K562 (cell line): ENCODE measurements around the gene SPEM1. TPM values are rescaled to one million over a fixed set of nuclear protein-coding genes. Genes with fewer than 3 reads are reported as not detected.

Experiments used
- CBX1 ChIP-seq: sonication (generic); IDR thresholded peaks from 2 replicates; pipeline ENCODE4 v1.6.1; 2016; ENCODE audit warnings: antibody characterized with exemption, low read depth, mild to moderate bottlenecking
- ESRRA ChIP-seq: fragments of 450-650 bp; IDR thresholded peaks from 2 replicates; pipeline ENCODE4 v1.6.1; 2014; ENCODE audit warnings: low read depth, mild to moderate bottlenecking, moderate library complexity, borderline replicate concordance
- FOXK2 ChIP-seq, 2 experiments: fragments of 450-650 bp; IDR thresholded peaks in 1 of 2; conservative IDR thresholded peaks in 1 of 2; 2 replicates each; pipeline ENCODE4 v1.6.1; 2016; ENCODE audit warnings: low read depth in 2 of 2, mild to moderate bottlenecking in 1 of 2
- HDAC3 ChIP-seq: fragments of 450-650 bp; IDR thresholded peaks from 2 replicates; pipeline ENCODE4 v1.6.1; 2018; ENCODE audit warnings: borderline replicate concordance, mild to moderate bottlenecking, moderate library complexity; ENCODE audit not compliant: partially characterized antibody
- KAT8 ChIP-seq: fragments of 450-650 bp; IDR thresholded peaks from 2 replicates; pipeline ENCODE4 v1.6.1; 2016; ENCODE audit warnings: low read depth, mild to moderate bottlenecking
- KLF13 ChIP-seq: fragments of 450-650 bp; IDR thresholded peaks from 2 replicates; pipeline ENCODE4 v1.6.1; 2016; ENCODE audit warnings: missing genetic modification characterization, low read depth, mild to moderate bottlenecking, missing compliant biosample characterization, moderate library complexity, borderline replicate concordance
- POLR2B ChIP-seq: fragments of 450-650 bp; IDR thresholded peaks from 2 replicates; pipeline ENCODE4 v1.6.1; 2018; ENCODE audit warnings: low read depth; ENCODE audit not compliant: partially characterized antibody
- RAD21 ChIP-seq, 2 experiments: fragments of 250-450 bp in 1 of 2; fragments of 450-650 bp in 1 of 2; sonication (Bioruptor Pico) in 1 of 2; formaldehyde crosslinking in 1 of 2; IDR thresholded peaks in 1 of 2; conservative IDR thresholded peaks in 1 of 2; 2 replicates each; pipeline versions ENCODE4 v1.4.0 to v1.8.0; 2020 to 2022; ENCODE audit warnings: mild to moderate bottlenecking in 2 of 2, moderate library complexity in 1 of 2
- RBM39 ChIP-seq: fragments of 200-400 bp; formaldehyde crosslinking; optimal IDR thresholded peaks from 2 replicates; pipeline ENCODE3; 2018; ENCODE audit warnings: low read depth, low read length
- U2AF2 ChIP-seq: fragments of 200-400 bp; formaldehyde crosslinking; optimal IDR thresholded peaks from 2 replicates; pipeline ENCODE3; 2017; ENCODE audit warnings: low read depth, mild to moderate bottlenecking, low read length
- ZEB2 ChIP-seq: fragments of 450-650 bp; IDR thresholded peaks from 2 replicates; pipeline ENCODE4 v1.6.1; 2016
- ZNF384 ChIP-seq: IDR thresholded peaks from 2 replicates; pipeline ENCODE4 v1.6.1; 2012; ENCODE audit warnings: low read depth, low read length, improper control_type of control experiment
- ZNF75A ChIP-seq: fragments of 450-650 bp; formaldehyde crosslinking; IDR thresholded peaks from 2 replicates; pipeline ENCODE4 v1.4.0; 2020; ENCODE audit warnings: mild to moderate bottlenecking
- polyA plus RNA-seq, 8 experiments: library from polyadenylated mRNA; depleted of rRNA in 4 of 8; stranded (reverse) in 5 of 8; unstranded in 3 of 8; fragments of >200 nt; fragmentation: Nextera tagmentation in 2 of 8; fragmentation: Illumina TruSeq in 1 of 8; extraction: Ambion mirVana in 2 of 8; extraction: Trizol in 1 of 8; gene quantifications; 2 replicates each; pipeline versions ENCODE4 v1.2.1 to v1.2.3, GENCODE V29; 2011 to 2014; ENCODE audit warnings: inconsistent platforms in 1 of 8, missing spikeins in 1 of 8
- total RNA-seq, 7 experiments: library from RNA; depleted of rRNA in 6 of 7; stranded (reverse); fragments of >200 nt in 6 of 7; fragmentation: Illumina TruSeq in 2 of 7; extraction: Trizol in 2 of 7; gene quantifications; 2 replicates each; pipeline versions ENCODE4 v1.2.1 to v1.2.3, GENCODE V29; 2011 to 2021; ENCODE audit warnings: low replicate concordance in 1 of 7
- TF ChIP-seq, protein P1 (sequence below): sonication (generic); formaldehyde crosslinking; IDR thresholded peaks from 2 replicates; pipeline ENCODE4 v1.8.0; 2023; ENCODE audit warnings: mild to moderate bottlenecking, missing genetic modification reagents
- TF ChIP-seq, protein P2 (sequence below): IDR thresholded peaks from 2 replicates; pipeline ENCODE4 v1.6.1; 2014; ENCODE audit warnings: antibody characterized with exemption
- TF ChIP-seq, protein P3 (sequence below): fragments of 450-650 bp; IDR thresholded peaks from 2 replicates; pipeline ENCODE4 v1.6.1; 2018; ENCODE audit warnings: mild to moderate bottlenecking, low read depth; ENCODE audit not compliant: partially characterized antibody
- TF ChIP-seq, protein P4 (sequence below), 2 experiments: IDR thresholded peaks; 2 replicates each; pipeline ENCODE4 v1.6.1; 2012; ENCODE audit warnings: improper control_type of control experiment in 2 of 2, low read depth in 2 of 2, low read length in 2 of 2, borderline replicate concordance in 1 of 2

Gene SPEM1
- total and polyA plus RNA-seq, 9 of the 15 experiments (the other 6 are each of a cell fraction or from before 2014, with no cell fraction given) = not detected

DNA sequence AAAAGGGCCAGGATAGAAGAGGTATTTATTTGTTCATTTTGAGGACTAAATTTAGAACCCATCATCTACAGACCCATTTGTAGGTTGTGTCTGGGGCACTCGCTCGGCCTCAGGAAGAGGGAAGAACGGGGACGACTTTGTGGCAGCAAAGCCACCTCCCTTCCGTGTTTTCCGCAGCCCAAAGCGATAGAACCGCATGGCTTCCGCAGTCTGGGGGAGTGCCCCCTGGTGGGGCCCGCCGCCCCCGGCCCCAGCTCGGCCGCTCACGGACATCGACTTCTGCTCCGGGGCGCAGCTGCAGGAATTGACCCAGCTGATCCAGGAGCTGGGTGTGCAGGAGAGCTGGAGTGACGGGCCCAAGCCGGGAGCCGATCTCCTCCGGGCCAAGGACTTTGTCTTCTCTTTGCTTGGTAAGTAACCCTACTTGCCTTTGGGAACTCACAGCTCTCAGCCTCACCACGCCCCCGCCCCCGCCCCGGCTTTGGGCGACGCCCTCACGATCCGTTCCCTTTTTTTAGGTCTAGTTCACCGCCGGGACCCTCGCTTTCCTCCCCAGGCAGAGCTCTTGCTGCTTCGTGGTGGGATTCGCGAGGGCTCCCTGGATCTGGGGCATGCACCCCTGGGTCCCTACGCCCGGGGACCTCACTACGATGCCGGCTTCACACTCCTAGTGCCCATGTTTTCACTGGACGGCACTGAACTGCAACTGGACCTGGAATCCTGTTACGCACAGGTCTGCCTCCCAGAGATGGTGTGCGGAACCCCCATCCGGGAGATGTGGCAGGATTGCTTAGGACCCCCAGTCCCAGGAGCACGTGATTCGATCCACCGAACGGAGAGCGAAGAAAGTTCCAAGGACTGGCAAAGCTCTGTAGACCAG is 15.8 kb downstream of the SPEM1 start (continued):
- TF ChIP-seq KLF13 (tag) (no peak), ZEB2 (no peak), HDAC3 (no peak), POLR2B (no peak), CBX1 (no peak), KAT8 (no peak), RBM39 (no peak), ESRRA (no peak), U2AF2 (no peak), ZNF384 (no peak), RAD21 (CRISPR knock-in tag; conservative IDR thresholded peaks at IDR 0.05 in 1 of 2, IDR thresholded peaks at IDR 0.05 in 1 of 2) (peak in 1 of 2 experiments; percentile 38; a peak in 2 of 4 replicates), FOXK2 (conservative IDR thresholded peaks at IDR 0.05 in 1 of 2, IDR thresholded peaks at IDR 0.05 in 1 of 2; ENCODE audit: low read depth in 2 of 2) (no peak), ZNF75A (CRISPR knock-in tag) (no peak)
- TF ChIP-seq, protein P1, sequence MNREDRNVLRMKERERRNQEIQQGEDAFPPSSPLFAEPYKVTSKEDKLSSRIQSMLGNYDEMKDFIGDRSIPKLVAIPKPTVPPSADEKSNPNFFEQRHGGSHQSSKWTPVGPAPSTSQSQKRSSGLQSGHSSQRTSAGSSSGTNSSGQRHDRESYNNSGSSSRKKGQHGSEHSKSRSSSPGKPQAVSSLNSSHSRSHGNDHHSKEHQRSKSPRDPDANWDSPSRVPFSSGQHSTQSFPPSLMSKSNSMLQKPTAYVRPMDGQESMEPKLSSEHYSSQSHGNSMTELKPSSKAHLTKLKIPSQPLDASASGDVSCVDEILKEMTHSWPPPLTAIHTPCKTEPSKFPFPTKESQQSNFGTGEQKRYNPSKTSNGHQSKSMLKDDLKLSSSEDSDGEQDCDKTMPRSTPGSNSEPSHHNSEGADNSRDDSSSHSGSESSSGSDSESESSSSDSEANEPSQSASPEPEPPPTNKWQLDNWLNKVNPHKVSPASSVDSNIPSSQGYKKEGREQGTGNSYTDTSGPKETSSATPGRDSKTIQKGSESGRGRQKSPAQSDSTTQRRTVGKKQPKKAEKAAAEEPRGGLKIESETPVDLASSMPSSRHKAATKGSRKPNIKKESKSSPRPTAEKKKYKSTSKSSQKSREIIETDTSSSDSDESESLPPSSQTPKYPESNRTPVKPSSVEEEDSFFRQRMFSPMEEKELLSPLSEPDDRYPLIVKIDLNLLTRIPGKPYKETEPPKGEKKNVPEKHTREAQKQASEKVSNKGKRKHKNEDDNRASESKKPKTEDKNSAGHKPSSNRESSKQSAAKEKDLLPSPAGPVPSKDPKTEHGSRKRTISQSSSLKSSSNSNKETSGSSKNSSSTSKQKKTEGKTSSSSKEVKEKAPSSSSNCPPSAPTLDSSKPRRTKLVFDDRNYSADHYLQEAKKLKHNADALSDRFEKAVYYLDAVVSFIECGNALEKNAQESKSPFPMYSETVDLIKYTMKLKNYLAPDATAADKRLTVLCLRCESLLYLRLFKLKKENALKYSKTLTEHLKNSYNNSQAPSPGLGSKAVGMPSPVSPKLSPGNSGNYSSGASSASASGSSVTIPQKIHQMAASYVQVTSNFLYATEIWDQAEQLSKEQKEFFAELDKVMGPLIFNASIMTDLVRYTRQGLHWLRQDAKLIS = no peak
- TF ChIP-seq, protein P2, sequence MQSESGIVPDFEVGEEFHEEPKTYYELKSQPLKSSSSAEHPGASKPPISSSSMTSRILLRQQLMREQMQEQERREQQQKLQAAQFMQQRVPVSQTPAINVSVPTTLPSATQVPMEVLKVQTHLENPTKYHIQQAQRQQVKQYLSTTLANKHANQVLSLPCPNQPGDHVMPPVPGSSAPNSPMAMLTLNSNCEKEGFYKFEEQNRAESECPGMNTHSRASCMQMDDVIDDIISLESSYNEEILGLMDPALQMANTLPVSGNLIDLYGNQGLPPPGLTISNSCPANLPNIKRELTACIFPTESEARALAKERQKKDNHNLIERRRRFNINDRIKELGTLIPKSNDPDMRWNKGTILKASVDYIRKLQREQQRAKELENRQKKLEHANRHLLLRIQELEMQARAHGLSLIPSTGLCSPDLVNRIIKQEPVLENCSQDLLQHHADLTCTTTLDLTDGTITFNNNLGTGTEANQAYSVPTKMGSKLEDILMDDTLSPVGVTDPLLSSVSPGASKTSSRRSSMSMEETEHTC = no peak
- TF ChIP-seq, protein P3, sequence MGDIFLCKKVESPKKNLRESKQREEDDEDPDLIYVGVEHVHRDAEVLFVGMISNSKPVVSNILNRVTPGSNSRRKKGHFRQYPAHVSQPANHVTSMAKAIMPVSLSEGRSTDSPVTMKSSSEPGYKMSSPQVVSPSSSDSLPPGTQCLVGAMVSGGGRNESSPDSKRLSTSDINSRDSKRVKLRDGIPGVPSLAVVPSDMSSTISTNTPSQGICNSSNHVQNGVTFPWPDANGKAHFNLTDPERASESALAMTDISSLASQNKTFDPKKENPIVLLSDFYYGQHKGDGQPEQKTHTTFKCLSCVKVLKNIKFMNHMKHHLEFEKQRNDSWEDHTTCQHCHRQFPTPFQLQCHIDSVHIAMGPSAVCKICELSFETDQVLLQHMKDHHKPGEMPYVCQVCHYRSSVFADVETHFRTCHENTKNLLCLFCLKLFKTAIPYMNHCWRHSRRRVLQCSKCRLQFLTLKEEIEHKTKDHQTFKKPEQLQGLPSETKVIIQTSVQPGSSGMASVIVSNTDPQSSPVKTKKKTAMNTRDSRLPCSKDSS = no peak
- TF ChIP-seq, protein P4, sequence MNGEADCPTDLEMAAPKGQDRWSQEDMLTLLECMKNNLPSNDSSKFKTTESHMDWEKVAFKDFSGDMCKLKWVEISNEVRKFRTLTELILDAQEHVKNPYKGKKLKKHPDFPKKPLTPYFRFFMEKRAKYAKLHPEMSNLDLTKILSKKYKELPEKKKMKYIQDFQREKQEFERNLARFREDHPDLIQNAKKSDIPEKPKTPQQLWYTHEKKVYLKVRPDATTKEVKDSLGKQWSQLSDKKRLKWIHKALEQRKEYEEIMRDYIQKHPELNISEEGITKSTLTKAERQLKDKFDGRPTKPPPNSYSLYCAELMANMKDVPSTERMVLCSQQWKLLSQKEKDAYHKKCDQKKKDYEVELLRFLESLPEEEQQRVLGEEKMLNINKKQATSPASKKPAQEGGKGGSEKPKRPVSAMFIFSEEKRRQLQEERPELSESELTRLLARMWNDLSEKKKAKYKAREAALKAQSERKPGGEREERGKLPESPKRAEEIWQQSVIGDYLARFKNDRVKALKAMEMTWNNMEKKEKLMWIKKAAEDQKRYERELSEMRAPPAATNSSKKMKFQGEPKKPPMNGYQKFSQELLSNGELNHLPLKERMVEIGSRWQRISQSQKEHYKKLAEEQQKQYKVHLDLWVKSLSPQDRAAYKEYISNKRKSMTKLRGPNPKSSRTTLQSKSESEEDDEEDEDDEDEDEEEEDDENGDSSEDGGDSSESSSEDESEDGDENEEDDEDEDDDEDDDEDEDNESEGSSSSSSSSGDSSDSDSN (IDR thresholded peaks at IDR 0.05; ENCODE audit: borderline replicate concordance in 1 of 2, low read depth in 2 of 2, low read length in 2 of 2) = 0 out of 4 replicates have a peak, but pooled peaks of 1 of the 2 experiments have one; percentile 68
